Smooth muscle cell of the umbilical artery (primary cell): ENCODE results near the gene C1QL1. TPM values are rescaled to one million over a fixed set of nuclear protein-coding genes. Genes with fewer than 3 reads are reported as not detected.

Experiments
- total RNA-seq: library from RNA; depleted of rRNA; stranded (reverse); fragments of >200 nt; gene quantifications from 2 replicates; pipeline ENCODE4 v1.2.3, GENCODE V29; 2014

Gene C1QL1
- 0.30 TPM in 1 of 2 replicates, not detected in the other for total RNA-seq

DNA sequence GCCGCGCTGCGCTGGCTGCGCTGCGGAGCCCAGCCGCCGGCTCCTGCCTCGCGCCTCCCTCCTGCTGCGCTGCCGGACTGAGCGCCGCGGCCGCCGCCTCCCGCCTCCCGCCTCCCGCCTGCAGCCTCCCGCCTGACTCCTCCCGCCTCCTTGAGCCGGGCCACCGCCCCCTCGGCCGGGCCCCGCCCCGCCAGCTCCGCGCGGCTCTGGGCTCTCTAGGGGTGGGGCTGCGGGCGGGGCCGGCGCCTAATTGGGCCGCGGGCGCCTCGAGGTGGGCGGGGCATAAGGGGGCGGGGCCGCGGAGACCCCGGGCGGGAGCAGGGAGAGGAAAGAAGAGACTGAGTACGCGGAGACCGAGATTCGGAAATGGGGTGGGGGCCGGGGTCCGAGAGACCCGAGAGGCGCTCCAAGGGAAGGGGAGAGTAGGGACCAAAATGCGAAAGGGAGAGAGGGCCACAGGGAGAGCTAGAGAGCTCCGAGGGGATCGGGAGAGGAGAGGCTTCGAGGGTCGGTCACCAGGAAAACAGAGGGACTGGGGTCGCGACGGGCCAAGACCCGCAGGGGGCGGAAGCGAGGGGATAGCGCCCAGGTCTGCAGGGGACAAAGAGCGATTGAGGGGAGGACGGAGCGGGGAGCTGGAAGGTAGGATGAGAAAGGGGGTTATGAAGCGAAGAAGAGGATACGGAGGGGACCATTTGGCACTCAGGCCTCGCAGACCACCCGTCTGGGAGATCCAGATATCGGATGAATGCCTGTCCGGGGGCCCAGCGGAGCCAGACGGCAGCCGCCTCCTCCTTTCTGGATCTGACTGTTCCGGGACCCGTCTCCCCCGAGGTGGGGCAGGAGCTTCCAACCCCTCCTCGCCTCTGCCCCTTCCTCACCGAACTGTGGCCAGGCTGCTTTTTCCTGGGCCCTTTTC is at the start of gene C1QL1:
C1QL1 (minus strand) TSS at position 79 of the 919 bp plus-strand sequence. CDS start 255 bp downstream, outside the sequence.

DNA sequence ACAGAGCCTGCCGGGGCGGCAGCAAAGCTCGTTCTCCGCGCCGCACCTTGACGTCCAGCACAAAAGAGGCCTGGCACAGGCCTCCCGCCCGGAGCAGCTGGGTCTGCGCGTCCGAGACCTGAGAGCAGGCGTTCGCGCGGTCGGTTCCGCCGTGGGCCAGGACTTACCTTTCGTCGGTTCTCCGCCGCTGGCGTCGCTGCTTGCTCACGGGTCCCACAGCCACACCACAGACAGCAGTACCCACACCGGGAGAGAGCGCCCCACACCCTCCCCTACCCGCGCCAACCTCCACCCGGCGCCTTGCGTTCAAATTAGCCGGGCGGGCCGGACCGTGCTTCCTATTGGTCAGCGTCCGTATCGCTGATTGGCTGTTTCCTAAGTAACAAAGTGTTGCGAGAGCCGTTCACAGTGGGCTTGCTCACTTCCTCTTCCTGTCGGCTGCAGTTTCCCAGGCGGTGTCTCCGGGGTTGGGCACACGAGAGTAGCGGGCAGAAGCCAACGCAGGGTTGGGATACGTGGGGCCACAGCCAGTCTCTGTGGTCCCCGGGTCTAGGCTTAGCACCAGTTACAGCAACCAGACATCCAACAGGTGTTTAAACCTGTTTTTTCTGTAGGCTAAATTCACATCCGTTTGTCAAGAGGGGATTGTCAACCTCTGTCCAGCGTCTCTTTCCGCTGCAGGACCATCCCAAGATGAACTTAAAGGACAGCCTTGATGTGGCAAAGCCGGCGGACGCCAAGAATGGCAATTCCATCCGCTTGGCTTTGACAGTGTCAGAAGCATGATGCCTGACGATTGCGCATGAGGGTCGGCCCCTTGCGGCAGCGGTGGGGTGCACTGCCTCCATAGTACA is 20.4 kb downstream of the C1QL1 start, which contains the start of gene KIF18B:
KIF18B (minus strand) TSS at position 313 of the 854 bp plus-strand sequence. CDS start 11,429 bp downstream, outside the sequence.

DNA sequence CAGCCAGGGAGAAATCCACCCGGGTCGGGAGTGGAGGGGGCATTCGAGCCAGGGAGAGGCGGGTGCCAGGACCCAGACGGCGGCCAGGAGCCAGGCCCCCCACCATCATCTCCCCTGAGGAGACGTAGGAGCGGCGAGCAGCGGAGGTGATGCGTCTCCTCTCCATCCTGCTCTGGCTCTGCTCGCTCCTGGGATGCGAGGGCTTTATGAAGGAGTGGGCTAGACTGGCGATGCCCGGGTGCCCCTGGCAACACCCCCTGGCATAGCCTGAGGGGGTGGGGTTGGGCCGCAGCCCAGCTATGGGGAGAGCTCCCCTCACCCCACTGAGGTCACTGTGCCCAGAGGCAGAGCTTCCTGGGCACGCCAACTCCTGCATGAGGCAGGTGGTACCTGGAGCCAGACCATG is 52.8 kb downstream of the C1QL1 start, which contains the start of gene GFAP:
GFAP (minus strand) TSS at position 180 of the 406 bp plus-strand sequence; CDS start at position 166, 14 bp downstream.

Other genes starting within 250 kb of the C1QL1 start
- 0.30 and 0.69 TPM in 2 replicates for gene ADAM11, start 209.3 kb downstream of the C1QL1 start, total RNA-seq
- 13.1 and 43.7 TPM in 2 replicates for gene GJC1, start 138.0 kb downstream of the C1QL1 start, total RNA-seq
- not detected in 2 replicates for gene HIGD1B, start 120.4 kb downstream of the C1QL1 start, total RNA-seq
- gene EFTUD2, start 68.9 kb downstream of the C1QL1 start, total RNA-seq = 92.1 and 207 TPM in 2 replicates
- 1.5 and 2.0 TPM in 2 replicates for gene GFAP, start 52.8 kb downstream of the C1QL1 start, total RNA-seq
- gene KIF18B, start 20.5 kb downstream of the C1QL1 start, total RNA-seq = 0.30 and 3.2 TPM in 2 replicates
- gene DCAKD, start 83.3 kb upstream of the C1QL1 start, total RNA-seq = 36.5 and 60.8 TPM in 2 replicates
- 71.6 and 108 TPM in 2 replicates for gene NMT1, start 93.0 kb upstream of the C1QL1 start, total RNA-seq
- gene PLCD3, start 164.2 kb upstream of the C1QL1 start, total RNA-seq = 49.9 and 55.8 TPM in 2 replicates
- 3.5 and 5.0 TPM in 2 replicates for gene ACBD4, start 167.4 kb upstream of the C1QL1 start, total RNA-seq
- gene HEXIM1, start 180.2 kb upstream of the C1QL1 start, total RNA-seq = 9.8 and 10.5 TPM in 2 replicates
- 2.4 and 4.2 TPM in 2 replicates for gene HEXIM2, start 193.6 kb upstream of the C1QL1 start, total RNA-seq